Kidney epithelial cell (primary cell): ENCODE results near the gene ZNF532. TPM values are rescaled to one million over a fixed set of nuclear protein-coding genes. Genes with fewer than 3 reads are reported as not detected.

Experiments
- DNase-seq: peaks from one replicate; pipeline ENCODE4 v3.0.0-alpha.2; 2010; ENCODE audit warnings: low read depth
- H3K27me3 ChIP-seq: 2 replicates; pipeline ENCODE4 v1.6.0; 2011; ENCODE audit warnings: low read length; ENCODE audit not compliant: control insufficient read depth, insufficient read depth
- H3K36me3 ChIP-seq: 2 replicates; pipeline ENCODE4 v1.5.1; 2011; ENCODE audit warnings: low read length; ENCODE audit not compliant: control insufficient read depth, insufficient read depth
- H3K4me3 ChIP-seq: 2 replicates; pipeline ENCODE4 v1.5.1; 2011; ENCODE audit warnings: low read depth, mild to moderate bottlenecking, control low read depth, low read length
- CTCF ChIP-seq: IDR thresholded peaks from 2 replicates; pipeline ENCODE4 v1.5.1; 2011; ENCODE audit warnings: mild to moderate bottlenecking, moderate library complexity, low read length, control low read depth, inconsistent platforms; ENCODE audit not compliant: insufficient read depth, poor library complexity, severe bottlenecking
- total RNA-seq: library from RNA; depleted of rRNA; stranded (reverse); fragments of >200 nt; gene quantifications from 2 replicates; pipeline ENCODE4 v1.2.3, GENCODE V29; 2015

ZNF532 gene
- total RNA-seq, 1 donor from 2014 or later = 89.5 TPM

- DNase-seq = no peak
- TF ChIP-seq CTCF = no peak
- Histone ChIP-seq H3K36me3 (no peaks in the 10 kb centered on the region), H3K4me3 (no peak overlapping the region), H3K27me3 (no peaks in the 10 kb centered on the region)
These were observed 148.4 kb downstream of the ZNF532 start for GRCh38 chr18:59012815-59013705.

DNA sequence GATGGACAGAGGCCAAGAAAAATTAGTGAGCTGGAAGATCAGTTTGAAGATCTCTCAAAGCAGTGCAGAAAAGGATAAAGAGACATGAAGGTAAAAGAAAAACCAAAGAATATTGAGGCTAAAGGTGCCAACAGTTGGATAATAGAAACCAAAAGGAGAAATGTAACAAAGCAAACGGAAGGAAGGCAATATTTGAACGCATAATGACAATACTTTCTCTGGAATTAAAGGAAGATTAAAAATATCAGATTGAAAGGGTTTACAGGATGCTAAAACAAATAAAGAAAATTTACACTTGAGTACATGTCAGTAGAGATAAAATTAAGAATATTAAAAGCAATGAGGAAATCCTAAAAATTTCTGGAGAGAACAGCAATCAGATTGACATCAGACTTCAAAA, 149.1 kb downstream of the ZNF532 start:
- Histone ChIP-seq H3K27me3 (no peaks in the 10 kb centered on the region), H3K36me3 (no peaks in the 10 kb centered on the region), H3K4me3 (no peak overlapping the region)
- DNase-seq = no peak
- no peak for TF ChIP-seq CTCF

- H3K36me3 ChIP-seq = no peaks in the 10 kb centered on the region
- H3K27me3 ChIP-seq = no peaks in the 10 kb centered on the region
- no peak for DNase-seq
- H3K4me3 ChIP-seq = no peak overlapping the region
- TF ChIP-seq CTCF = no peak
These were observed 151.0 kb downstream of the ZNF532 start for GRCh38 chr18:59015531-59016152.

GRCh38 chr18:59021500-59021899, 156.8 kb downstream of the ZNF532 start:
- no peaks in the 10 kb centered on the region for H3K27me3 ChIP-seq
- H3K4me3 ChIP-seq = no peak overlapping the region
- no peak for DNase-seq
- no peaks in the 10 kb centered on the region for H3K36me3 ChIP-seq
- TF ChIP-seq CTCF = no peak

- Histone ChIP-seq H3K36me3 (no peaks in the 10 kb centered on the region), H3K4me3 (no peak overlapping the region), H3K27me3 (no peaks in the 10 kb centered on the region)
- no peak for DNase-seq
- no peak for TF ChIP-seq CTCF
These were observed 157.7 kb downstream of the ZNF532 start for GRCh38 chr18:59022167-59022945.
